DMS 273 treated with DMSO at 0.1 percent for 48 hours (cell line): Measurements from ENCODE around the gene IL15RA.

Experiments
- DNase-seq: peaks from one replicate; lab custom pipeline; 2025; lab: John Stamatoyannopoulos, UW

IL15RA gene

GRCh38 chr10:5977471-5978229 is at the start of gene IL15RA:
Gene IL15RA (minus strand): TSS chr10:5977543. CDS start chr10:5977492, 51 bp downstream.
- no peak for DNase-seq

GRCh38 chr10:6025683-6026255 is 48.4 kb upstream of the IL15RA start:
- no peak for DNase-seq

GRCh38 chr10:6024334-6024682 is 47.0 kb upstream of the IL15RA start:
- no peak for DNase-seq

- no peak for DNase-seq
Observed at GRCh38 chr10:6023661-6024333, 46.5 kb upstream of the IL15RA start.

- DNase-seq: no peak
Observed at GRCh38 chr10:6022660-6023059, 45.3 kb upstream of the IL15RA start.

- DNase-seq: no peak
Observed at GRCh38 chr10:6020826-6021225, 43.5 kb upstream of the IL15RA start.

- no peak for DNase-seq
Observed at GRCh38 chr10:6019796-6020195, 42.5 kb upstream of the IL15RA start.

- no peak for DNase-seq
Observed at GRCh38 chr10:6019010-6019782, 41.9 kb upstream of the IL15RA start.

- DNase-seq: no peak
Observed at GRCh38 chr10:6018422-6018821, 41.1 kb upstream of the IL15RA start.

- DNase-seq: no peak
Observed at GRCh38 chr10:6017781-6018354, 40.5 kb upstream of the IL15RA start.

- no peak for DNase-seq
Observed at GRCh38 chr10:6014241-6014761, 37.0 kb upstream of the IL15RA start.

- DNase-seq: no peak
Observed at GRCh38 chr10:6013413-6014192, 36.3 kb upstream of the IL15RA start.

- no peak for DNase-seq
Observed at GRCh38 chr10:6012121-6012905, 35.0 kb upstream of the IL15RA start.

- no peak for DNase-seq
Observed at GRCh38 chr10:6011558-6011957, 34.2 kb upstream of the IL15RA start.

- DNase-seq: no peak
Observed at GRCh38 chr10:6010569-6010968, 33.2 kb upstream of the IL15RA start.

- DNase-seq: no peak
Observed at GRCh38 chr10:6009961-6010360, 32.6 kb upstream of the IL15RA start.

GRCh38 chr10:6009150-6009549 is 31.8 kb upstream of the IL15RA start:
- DNase-seq: no peak

- DNase-seq: no peak
Observed at GRCh38 chr10:6008497-6009142, 31.3 kb upstream of the IL15RA start.

GRCh38 chr10:6006991-6007390 is 29.6 kb upstream of the IL15RA start:
- no peak for DNase-seq

GRCh38 chr10:6006546-6006945 is 29.2 kb upstream of the IL15RA start:
- DNase-seq: no peak
